ENCODE results near the gene HOXC10.

DNA sequence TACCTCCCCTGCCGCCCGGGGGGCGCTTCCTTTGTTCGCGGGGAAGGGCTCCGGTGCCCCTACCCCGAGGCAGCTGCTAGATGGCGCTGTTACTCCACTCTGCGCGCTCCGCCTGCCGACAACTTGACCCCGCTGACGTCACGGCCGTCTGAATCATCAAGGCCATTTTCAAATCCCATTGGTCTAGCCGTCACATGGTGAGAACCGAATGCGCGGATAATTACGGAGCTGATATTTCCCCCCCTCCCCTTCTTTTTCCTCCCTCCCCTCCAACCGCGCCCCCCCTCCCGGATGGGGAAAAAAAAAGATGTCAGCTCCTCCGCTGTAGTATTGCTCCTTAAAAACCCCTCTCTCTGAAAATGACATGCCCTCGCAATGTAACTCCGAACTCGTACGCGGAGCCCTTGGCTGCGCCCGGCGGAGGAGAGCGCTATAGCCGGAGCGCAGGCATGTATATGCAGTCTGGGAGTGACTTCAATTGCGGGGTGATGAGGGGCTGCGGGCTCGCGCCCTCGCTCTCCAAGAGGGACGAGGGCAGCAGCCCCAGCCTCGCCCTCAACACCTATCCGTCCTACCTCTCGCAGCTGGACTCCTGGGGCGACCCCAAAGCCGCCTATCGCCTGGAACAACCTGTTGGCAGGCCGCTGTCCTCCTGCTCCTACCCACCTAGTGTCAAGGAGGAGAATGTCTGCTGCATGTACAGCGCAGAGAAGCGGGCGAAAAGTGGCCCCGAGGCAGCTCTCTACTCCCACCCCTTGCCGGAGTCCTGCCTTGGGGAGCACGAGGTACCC is at the start of gene HOXC10:
- no peak for TF ChIP-seq CTCF (IDR thresholded peaks at IDR 0.05)
- no peak for TF ChIP-seq POLR2AphosphoS5 (IDR thresholded peaks at IDR 0.05)
